GM21737 (cell line): ENCODE data around the gene ETFA.

Experiments used
- ATAC-seq: cut with Tn5 transposase; IDR thresholded peaks from one replicate; pipeline ENCODE4 v1.9.1; 2021; ENCODE audit warnings: mild to moderate bottlenecking, moderate library complexity; ENCODE audit not compliant: unreplicated experiment

Gene ETFA

GRCh38 chr15:76340803-76341365, 29.6 kb upstream of the ETFA start:
- ATAC-seq = no peak

GRCh38 chr15:76340198-76340802, 29.0 kb upstream of the ETFA start:
- ATAC-seq = no peak

GRCh38 chr15:76339305-76340197, 28.3 kb upstream of the ETFA start:
- no peak for ATAC-seq

GRCh38 chr15:76338486-76339304, 27.4 kb upstream of the ETFA start:
- ATAC-seq = no peak

GRCh38 chr15:76337696-76338485, 26.6 kb upstream of the ETFA start:
- ATAC-seq = no peak

- ATAC-seq = no peak
Observed at GRCh38 chr15:76337059-76337695, 25.9 kb upstream of the ETFA start.

GRCh38 chr15:76336254-76337058, 25.2 kb upstream of the ETFA start, which contains the start of gene ISL2:
TSS of gene ISL2 (plus strand) at chr15:76336773. CDS start at chr15:76336884, 111 bp downstream.
- peak; percentile 55 for ATAC-seq

GRCh38 chr15:76335307-76336253, 24.3 kb upstream of the ETFA start:
- no peak for ATAC-seq

GRCh38 chr15:76334438-76335306, 23.4 kb upstream of the ETFA start:
- no peak for ATAC-seq

- ATAC-seq = no peak
Observed at GRCh38 chr15:76333720-76334437, 22.6 kb upstream of the ETFA start.

- no peak for ATAC-seq
Observed at GRCh38 chr15:76333309-76333708, 22.0 kb upstream of the ETFA start.

- no peak for ATAC-seq
Observed at GRCh38 chr15:76332796-76333195, 21.5 kb upstream of the ETFA start.

GRCh38 chr15:76330080-76330680, 18.9 kb upstream of the ETFA start:
- ATAC-seq = no peak

GRCh38 chr15:76328958-76329357, 17.7 kb upstream of the ETFA start:
- no peak for ATAC-seq

GRCh38 chr15:76328106-76328696, 16.9 kb upstream of the ETFA start:
- no peak for ATAC-seq
